HuH-7.5 (cell line): ENCODE data around the gene KIF4B.
A peak's percentile ranks its signal among the peaks of the same experiment; 100 is the strongest.
"Not testable (repeated sequence)": the region's sequence is repeated elsewhere in the genome, so short reads cannot be mapped to it uniquely, and the experiment has no call there.

ENCODE experiments used
- DNase-seq: peaks from one replicate; pipeline ENCODE4 v3.0.0; 2011; ENCODE audit warnings: low spot score

The KIF4B gene

GRCh38 chr5:155008669-155009068, 4.9 kb upstream of the KIF4B start:
- DNase-seq = no peak

DNA sequence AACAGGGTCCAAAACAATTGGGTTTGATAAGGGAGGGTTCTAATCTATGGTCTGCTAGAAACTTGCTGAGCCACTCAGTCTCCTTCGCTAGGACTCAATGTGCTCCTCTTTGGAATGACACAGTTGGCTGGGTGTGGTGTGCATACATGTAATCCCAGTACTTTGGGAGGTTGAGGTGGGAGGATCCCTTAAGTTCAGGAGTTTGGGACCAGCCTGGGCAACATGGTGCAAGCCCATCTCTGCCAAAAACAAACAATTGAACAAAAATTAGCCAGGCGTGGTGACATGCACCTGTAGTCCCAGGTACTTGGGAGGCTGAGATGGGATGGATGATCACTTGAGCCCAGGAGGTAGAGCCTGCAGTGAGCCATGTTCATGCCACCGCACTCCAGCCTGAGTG, 2.7 kb upstream of the KIF4B start:
- no peak for DNase-seq

DNA sequence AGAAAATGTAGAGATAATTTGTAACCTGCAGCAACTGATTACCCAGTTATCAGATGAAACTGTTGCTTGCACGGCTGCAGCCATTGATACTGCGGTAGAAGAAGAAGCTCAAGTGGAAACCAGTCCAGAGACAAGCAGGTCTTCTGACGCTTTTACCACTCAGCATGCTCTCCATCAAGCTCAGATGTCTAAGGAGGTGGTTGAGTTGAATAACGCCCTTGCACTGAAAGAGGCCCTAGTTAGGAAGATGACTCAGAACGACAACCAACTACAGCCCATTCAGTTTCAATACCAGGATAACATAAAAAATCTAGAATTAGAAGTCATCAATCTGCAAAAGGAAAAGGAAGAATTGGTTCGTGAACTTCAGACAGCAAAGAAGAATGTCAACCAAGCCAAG, 1.7 kb downstream of the KIF4B start:
- no peak for DNase-seq

GRCh38 chr5:155017610-155018009, 4.1 kb downstream of the KIF4B start:
- DNase-seq = no peak

DNA sequence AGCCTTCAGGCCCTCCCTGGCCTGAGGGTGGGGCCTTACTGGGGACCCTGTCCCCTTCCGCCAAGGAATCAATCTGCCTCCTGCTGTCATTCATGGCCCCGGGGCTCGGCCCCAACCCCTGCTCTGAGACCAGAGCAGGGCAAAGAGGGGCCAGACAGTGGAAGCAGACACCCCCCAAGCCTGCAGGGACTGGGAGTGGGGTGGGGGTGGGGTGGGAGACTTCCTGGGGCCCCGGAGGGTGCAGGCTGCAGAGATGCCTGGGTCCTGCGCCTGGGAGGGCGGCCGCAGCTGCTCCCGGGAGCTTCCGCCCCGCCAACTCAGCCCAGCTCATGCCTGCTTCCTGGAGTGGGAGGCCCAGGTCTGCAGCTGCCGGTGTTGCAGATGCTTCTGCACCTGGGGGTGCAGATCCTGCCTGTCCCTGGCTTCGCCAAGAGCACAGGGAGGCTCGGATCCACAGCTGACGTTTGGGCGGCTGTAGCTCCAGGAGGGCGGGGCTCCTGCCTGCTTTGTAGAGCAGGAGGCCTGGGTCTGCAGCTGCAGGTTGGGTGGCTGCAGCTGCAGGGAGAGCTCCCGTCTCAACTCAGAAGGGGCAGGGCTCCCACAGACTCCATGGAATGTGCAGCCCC, 6.2 kb downstream of the KIF4B start:
- no peak for DNase-seq

GRCh38 chr5:155021842-155022241, 8.3 kb downstream of the KIF4B start:
- DNase-seq = no peak

DNA sequence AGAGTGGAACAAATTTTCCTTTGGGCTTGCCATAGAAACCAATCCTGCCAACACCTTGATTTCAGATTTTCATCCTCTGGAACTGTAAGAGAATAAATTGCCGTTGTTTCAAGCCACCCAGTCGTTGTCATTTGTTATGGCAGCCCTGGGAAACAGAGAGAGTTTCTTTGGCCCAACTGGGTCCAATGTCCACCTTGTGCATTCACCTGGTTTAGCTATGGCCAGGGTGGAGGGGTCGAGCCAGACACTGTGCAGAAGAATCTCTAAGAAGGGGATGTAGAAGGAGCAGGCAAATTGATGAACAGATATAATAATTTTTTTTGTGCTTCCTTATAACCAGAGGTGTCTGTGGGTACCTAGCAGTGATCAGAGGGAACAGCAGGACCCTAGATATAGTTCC, 9.8 kb downstream of the KIF4B start:
- DNase-seq = no peak

DNA sequence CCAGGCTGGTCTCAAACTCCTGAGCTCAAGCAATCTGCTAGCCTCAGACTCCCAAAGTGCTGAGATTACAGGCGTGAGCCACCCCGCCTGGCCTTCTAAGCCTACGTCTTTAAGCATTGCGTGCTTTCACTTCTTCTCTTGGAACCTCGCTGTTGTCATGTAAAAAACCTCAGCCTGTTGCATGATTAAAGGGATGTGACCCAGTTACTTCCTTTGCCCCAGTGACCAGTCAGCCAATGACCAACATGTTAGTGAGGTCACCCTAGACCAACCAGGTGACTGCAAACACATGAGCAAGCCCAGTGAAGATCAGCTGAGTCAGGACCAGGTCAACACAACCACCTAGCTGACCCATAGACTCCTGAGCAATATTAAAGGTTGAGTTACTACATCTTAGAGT, 10.5 kb downstream of the KIF4B start:
- DNase-seq = no peak

- no peak for DNase-seq
These were observed 12.3 kb downstream of the KIF4B start for GRCh38 chr5:155025895-155026294.

- peak; percentile 35 for DNase-seq
These were observed 14.6 kb downstream of the KIF4B start for GRCh38 chr5:155027993-155028629.

GRCh38 chr5:155029240-155029639, 15.7 kb downstream of the KIF4B start:
- DNase-seq = no peak

DNA sequence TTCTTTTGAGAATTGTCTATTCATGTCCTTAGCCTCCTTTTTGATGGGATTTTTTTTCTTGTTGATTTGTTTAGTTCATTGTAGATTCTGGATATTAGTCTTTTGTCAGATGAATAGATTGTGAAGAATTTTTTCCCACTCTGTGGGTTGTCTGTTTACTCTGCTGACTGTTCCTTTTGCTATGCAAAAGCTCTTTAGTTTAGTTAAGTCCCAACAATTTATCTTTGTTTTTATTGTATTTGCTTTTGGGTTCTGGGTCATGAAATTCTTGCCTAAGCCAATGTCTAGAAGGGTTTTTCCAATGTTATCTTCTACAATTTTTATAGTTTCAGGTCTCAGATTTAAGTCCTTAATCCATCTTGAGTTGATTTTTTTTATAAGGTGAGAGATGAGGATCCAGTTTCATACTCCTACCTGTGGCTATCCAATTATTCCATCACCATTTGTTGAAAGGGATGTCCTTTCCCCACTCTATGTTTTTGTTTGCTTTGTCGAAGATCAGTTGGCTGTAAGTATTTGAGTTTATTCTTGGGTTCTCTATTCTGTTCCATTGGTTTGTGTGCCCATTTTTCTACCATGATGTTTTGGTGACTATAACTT, 20.7 kb downstream of the KIF4B start:
- not testable (repeated sequence) for DNase-seq

- DNase-seq = not testable (repeated sequence)
These were observed 21.5 kb downstream of the KIF4B start for GRCh38 chr5:155035087-155035486.

DNA sequence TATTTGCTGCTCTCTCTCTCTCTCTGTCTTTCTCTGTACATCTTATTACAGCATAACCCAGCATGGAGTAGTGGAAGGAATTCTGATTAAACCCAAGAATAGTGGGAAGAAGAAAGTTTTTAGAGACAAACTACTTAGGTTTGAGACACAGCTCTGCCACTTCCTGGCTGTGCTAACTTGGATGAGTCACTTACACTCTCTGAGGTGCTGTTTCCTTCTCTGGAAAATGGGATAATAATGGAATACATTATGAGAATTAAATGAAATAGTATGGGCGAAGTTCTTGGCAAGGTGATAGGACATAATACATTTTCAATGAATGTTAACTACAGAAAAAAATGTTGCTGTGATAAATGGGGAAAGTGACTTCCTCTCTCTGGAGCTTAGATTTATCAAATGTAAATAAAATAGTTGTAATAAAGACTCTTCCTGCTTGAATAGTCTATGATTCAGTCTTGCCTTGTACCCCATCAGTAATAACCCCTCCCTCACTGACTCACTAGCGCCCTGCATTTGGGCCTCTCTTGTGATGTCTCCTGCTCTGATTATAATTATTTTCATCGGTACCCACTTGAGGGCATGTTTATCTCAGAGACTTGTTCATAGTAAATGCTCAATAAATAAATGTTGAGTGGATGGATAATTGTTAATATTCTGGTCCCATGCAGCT, 27.6 kb downstream of the KIF4B start:
- DNase-seq = no peak

DNA sequence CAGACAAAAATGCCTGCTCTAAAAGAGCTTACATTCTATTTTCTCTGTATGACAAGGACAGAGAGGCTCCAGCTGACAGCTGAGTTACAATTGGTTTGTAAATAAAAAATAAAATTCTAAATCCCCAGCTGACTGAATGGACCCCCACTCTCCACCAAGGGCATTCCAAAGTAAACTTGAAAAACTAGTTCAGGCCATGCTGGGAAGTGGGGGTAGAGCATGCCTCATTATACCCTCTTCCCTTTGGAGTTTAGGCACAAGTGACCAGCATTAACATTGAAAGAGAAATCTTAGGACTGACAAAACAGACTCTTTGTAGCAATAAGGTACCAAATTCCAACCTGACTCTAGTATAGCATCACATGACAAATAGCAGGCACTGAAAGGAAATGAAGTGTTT, 31.0 kb downstream of the KIF4B start:
- DNase-seq = no peak

DNA sequence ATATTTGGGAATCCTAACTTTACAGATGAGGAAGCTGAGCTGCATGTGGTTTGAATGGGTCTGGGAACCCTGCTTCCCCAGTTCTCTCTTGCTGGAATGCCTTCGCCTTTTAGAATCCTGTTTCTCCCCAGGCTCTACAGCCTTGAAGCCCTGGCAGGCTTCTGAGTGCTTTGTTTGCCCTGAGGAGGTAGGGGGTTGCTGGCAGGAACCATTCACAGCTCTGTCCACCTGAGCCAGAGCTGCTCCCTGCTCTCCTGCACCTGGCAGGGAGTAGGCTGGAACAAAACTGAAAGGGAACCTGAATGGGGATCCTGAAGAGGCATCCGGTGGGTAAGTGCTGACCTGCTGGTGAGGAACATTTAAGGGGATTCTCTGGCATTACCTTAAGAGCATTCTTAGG, 33.0 kb downstream of the KIF4B start:
- DNase-seq = no peak

GRCh38 chr5:155047818-155048217, 34.3 kb downstream of the KIF4B start:
- no peak for DNase-seq

DNA sequence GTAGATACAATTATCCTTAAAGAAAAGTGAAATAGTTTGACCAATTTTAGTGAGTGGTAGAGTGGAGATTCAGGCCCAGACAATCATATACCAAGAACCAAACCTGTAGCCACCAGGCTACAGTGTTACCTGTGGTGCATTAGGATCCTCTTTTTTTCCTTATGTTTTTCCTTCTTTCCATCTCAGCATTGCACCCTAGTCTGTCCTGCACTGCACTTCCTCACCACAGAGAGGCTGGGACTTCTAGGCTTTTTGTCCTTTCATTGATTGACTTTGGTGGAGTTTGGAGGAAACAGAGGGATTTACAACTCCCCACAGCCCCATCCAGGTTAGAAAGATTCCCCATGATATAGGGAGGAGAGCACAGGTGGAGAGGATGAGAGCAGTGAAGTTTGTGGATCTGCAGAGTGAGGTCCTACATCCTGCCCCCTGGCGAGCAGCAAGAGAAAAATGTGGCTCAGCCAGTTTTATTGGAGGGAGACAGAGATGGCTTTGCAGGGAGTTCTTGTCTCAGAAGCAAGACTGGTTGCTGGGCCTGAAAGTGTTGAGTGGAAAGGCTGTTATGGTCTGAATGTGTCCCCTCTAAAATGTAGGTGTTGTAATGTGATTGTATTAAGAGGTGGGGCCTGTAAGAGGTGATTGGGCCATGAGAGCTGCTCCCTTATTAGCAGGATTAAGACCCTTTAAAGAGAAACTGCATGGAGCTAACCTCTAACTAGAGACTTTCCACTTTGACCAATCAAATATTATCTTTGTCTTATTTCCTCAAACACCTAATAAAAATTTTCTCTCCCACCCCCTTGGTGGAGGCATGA, 36.2 kb downstream of the KIF4B start:
- no peak for DNase-seq

- no peak for DNase-seq
These were observed 36.9 kb downstream of the KIF4B start for GRCh38 chr5:155050384-155051019.

- no peak for DNase-seq
These were observed 39.0 kb downstream of the KIF4B start for GRCh38 chr5:155052532-155052931.

- no peak for DNase-seq
These were observed 39.9 kb downstream of the KIF4B start for GRCh38 chr5:155053501-155053900.
